Erythroblast (primary cell): Measurements from ENCODE around the gene GUCY1B1.

Experiments used
- GATA1 ChIP-seq: IDR thresholded peaks from 2 replicates; pipeline ENCODE4 v1.6.1; 2011; ENCODE audit warnings: low read depth, mild to moderate bottlenecking, control low read depth, low read length, moderate library complexity
- POLR2A ChIP-seq: IDR thresholded peaks from 2 replicates; pipeline ENCODE4 v1.6.1; 2011; ENCODE audit warnings: mild to moderate bottlenecking, low read length

- TF ChIP-seq POLR2A (no peak), GATA1 (no peak)
Observed at GRCh38 chr4:155820887-155821518, 62.2 kb downstream of the GUCY1B1 start.
